ENCODE results near the gene LIPE.

LIPE gene

DNA sequence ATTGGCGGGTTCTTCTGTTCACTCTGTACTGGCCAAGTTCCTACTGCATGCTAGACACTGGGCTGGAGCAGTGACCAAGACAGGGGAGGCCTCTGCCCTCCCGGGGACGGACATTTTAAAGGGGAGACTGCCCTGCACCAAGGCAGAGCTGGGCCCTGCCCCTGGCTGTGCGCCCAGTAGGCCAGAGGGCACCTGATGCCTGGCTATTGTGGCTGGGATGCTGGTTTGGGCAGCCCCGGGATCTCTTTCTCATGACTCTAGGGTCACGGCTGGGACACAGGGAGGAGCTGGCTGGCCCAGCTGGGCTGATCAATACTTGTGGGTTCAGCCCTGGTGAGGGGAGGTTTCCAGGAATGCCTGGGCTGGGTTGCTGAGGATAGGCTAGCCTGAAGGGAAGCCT is 17.7 kb downstream of the LIPE start:
- no peak for DNase-seq

DNA sequence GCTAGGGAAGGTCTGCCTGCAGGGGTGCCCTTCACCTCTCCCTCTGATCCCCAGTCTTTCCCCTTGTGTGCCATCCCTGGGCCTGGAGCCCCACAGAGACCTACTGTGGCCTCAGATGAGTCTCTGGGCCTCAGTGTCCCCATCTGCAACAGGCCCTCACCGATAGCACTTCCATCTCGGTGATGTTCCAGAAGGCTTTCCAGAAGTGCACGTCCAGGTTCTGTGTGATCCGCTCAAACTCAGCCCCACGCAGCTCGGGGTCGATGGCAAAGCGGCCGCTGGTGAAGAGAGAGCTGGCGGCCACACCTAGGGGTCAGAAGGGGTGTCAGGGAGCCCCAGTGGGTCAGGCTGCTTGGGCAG is 19.4 kb downstream of the LIPE start:
- DNase-seq: no peak

DNA sequence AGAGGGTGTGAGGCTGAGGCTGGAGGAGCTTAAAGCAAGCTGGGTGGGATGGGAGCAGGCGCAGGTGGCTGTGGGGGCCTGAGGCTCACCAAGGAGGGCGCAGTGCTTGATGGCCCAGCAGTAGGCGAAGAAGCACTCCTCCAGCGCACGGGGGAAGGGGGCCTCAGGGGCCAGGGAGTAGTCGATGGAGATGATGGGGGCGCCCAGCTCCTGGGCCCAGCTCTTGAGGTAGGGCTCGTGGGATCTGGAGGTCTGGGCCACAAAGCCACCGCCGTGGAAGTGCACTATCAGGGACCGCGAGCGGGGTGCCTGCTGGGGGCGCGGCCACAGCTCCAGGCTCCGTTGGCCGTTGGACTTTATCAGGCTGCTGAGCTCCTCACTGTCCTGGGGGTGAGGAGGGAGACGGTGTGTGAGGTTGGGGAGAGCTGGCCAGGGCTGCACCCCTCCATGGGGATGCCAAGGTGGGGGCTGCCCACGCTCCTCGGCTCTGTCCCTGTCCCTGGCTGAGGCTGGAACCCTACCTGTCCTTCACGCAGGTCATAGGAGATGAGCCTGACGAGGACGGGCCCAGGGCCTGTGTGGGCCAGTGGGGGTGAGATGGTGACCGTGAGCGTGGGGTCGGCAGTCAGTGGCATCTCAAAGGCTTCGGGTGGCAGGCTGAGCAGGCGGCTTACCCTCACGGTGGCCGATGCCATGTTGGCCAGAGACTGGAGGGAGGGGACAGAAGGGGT is 19.9 kb downstream of the LIPE start:
- DNase-seq: no peak

DNA sequence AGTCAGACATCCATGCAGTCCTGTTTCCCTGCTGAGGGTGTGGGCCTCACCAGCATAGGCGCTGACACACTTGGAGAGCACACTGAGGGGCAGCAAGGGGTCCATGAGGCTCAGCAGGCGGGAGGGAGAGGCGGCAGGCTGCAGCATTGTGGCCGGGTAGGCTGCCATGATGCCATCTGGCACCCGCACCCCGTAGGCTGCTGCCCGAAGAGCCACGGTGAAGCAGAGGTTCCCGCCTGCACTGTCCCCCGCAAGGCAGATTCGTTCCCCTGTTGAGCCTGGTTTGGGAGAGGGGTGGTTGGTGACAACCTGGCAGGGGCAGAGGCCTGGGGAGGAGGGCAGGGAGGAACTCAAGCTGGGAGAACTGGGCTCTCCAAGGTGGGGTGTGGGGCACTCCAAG is 21.1 kb downstream of the LIPE start:
- no peak for DNase-seq

DNA sequence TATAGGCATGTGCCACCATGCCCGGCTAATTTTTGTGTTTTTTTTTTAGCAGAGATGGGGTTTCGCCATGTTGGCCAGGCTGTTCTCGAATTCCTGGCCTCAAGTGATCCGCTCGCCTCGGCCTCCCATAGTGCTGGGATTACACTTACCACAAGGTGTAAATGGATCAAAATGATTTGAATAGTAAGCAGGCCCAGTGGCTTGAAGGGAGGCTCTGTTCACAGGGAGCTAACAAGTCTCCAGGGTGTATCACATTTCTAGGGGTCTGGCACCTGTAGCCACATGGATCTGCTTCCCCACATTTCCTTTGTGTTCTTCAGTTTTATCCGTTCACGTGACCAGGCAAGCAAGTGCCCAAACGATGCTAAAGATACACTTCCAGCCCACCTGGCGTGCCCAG is 23.6 kb downstream of the LIPE start:
- DNase-seq: no peak

DNA sequence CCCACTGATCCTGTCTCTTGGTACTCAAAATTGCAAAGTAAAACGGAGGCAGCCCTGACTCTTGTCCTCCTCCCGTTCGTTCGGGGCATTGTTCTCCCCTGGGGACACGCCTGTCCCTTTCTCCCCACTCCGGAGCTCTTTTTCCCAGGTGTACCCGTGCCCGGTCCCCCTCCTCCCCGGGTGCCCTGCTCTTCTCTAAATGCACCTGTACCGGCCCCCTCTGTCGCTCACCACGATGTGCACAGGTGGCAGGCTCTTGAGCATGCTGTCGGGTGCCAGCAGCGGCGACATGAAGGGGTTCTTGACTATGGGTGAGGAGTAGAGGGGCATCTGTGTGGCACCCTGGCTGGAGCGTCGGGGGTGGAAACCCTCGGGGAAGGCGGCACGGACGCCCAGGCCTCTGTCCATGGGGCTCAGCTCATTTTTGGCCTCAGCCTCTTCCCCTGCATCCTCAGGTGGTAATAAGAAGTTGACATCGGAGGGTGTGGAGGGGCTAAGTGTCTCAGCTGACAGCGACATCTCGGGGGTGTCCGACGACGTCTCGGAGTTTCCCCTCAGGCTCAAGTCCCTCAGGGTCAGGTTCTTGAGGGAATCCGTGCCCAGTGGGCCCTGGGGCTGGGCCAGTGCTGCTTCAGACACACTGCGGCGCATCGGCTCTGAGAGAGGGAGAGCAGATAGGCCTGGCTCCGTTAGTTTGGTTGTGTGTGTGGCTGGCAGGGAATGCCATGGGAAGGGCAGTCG is 24.6 kb downstream of the LIPE start:
- DNase-seq: no peak

DNA sequence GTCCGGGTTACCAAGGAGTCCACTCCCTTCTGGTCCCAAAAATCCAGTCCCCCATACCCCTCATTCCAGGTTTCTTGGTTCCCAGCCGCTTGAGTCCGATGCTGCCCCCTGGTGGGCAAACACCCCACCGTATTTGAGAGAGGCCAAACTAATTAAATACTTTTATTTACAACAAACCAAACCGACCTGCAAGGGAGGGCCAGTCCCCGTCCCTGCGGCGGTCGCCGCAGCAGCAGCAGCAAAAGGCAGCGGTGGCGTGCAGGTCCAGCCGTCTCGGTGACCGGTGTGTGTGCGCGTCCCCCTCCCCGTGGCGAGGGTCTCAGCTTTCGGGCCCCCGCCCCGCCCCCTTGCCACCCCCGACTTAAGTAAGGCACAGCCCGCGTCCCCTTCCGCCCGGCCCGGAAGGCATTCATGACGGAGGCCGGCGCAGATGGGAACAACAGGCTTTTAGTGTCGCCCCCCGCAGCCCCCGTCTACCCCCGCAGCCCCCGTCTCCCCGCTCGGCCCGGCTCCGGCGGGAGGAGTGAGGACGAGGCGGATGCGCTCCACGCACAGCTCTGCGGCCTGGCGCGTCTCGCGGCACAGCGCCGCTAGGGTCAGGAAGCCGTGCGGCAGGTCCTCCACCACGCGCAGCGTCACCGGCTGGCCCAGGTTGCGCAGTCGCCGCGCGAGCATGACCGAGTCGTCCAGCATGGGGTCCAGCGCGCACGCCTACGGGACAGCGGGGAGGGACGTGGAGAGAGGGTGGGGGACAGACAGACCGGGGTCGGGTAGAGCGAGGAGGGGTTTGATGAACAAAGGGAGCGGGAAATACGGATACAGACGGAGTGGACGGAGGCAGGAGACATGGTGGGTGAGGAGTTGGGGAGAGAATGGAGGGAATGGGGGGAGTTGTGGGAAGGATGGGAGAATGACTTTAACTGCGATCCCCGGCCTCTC is 25.6 kb downstream of the LIPE start:
- peak; percentile 43 for DNase-seq

DNA sequence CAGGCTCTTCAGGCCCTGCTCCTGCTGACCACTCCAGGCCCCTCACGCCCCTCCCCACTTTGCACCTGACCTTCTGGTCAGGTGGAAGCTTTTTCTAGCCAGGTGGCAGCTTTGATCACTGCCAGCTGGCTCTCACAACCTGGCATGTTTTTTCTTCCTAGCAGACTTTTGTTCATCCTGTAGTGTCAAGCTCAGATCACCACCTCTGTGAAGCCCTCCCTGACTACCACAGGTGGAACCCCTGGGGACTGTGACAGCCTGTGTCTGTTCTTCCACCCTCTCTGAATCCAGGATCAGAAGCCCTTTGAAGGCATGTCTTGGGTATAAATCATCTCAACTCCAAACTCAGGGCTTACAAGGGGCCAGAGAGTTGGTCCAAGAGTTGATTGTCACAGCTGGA is 26.8 kb downstream of the LIPE start:
- no peak for DNase-seq

DNA sequence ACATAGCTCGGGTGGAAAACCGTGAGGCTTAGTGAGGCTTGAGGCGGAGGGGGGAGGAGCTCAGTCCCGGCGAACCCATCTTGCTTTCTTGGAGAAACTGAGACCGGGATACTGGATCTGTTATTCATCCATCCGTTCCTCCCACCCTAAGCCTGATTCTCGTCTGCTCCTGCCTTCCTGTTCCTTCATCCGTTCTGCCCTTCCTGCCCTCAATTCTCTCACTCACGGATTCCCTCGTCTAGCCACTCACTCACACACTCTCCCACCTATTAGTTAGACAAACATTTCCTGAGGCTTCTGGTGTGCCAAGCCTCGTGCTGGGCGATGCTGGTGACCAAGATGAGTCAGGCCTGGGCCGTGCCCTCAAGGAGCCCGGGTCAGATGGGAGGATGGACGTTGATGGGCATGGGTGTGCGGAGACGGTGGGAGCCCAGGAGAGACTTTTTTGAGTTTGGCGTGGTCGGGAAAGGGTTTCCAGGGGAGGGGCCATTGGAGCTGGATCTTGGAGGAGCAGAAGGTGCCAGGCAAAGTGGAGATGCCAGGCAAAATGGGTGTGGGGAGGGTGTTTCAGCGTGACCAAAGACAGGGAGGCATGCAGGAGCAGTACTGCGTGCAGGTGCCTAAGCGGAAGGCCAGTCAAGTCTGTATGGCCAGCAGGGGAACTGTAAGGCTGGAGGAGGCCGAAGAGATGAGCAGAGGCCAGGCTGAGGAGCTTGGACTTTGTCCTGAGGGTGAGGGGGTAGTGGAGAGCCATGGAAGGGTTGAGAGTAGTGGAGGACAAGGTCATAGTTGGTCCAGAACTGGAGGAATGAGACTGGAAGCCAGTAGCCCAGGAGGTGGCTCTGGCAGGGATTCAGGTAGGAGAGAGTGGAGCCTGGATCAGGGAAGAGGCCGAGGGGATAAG is 29.7 kb downstream of the LIPE start:
- peak in 1 of 2 donors; percentile 17 for DNase-seq

DNA sequence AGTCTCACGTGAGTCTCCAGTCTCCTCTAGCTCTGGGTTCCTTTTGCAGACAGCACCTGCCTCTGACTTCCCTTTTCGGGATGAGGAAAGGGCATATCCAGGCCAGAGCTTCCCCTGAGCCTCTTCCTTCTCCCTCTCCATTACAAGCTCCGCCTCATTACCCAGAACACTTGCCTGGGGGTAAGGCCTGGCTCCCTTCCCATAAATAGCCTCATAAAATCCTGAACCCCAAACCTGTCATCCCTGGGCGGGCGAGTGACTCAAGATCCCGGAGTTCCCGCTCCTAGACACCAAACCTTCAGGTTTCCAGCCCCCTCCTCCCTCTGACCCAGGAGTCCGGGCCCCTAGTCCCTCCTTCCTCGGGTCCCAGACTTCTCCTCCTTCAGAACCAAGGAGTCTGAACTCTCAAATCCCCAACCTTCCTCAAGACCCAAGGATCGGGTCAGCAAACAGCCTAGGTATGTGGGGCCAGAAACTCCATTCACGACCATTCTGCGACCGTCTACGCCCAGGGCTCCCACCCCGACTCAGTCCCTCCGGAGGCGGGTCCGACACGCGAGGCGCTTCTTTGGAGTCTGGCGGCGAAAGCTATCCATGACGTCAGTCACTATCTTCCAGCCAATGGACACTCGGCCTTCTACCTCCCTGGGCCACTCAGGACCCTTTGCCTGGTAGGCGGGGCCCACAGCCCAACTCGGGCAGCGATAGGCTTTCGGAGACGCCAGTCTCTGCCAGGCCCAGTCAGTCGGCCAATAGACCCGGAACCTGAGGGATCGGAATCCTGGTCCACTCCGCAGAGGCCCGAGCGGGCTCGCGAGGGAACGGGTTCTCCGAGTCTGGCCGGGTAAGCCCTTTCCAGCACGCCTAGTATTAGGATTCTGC is 30.6 kb downstream of the LIPE start:
- DNase-seq: peak; percentile 82 to 92

DNA sequence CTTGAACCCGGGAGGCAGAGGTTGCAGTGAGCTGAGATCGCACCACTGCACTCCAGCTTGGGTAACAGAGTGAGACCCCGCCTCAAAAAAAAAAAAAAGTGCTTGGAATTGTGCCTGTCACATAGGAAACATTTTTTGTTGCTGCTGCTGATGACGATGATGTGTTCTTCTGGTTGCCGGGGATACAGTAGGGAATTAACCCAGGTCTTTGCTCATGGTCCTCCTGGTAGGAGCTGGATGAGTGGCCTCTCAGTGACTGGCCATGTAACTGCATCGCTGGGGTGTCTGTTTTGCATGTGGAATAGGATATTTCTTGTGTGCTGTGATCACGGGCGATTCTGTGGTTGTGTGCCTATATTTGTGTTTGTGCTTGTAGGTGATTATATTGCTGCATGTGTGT is 32.4 kb downstream of the LIPE start:
- DNase-seq: no peak

DNA sequence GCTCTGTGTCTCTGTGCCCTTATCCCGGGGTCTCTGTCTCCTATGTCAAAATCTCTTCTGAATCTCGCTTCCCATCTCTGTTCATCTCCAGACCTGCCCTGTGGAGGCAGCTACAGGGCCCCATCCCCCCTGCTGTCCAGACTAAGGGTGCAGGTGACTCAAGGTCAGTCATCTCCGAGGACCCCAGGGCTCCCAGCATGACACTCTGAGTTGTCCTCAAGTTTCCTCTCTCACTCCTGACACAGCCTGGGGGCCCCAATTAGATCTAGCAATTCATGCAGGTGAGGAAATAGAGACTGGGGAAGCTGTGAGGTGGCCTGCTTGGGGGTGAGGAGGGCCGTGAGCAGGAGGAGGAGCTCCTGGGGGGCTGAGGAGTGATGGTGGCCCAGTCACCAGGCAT is 35.0 kb downstream of the LIPE start:
- DNase-seq: no peak

DNA sequence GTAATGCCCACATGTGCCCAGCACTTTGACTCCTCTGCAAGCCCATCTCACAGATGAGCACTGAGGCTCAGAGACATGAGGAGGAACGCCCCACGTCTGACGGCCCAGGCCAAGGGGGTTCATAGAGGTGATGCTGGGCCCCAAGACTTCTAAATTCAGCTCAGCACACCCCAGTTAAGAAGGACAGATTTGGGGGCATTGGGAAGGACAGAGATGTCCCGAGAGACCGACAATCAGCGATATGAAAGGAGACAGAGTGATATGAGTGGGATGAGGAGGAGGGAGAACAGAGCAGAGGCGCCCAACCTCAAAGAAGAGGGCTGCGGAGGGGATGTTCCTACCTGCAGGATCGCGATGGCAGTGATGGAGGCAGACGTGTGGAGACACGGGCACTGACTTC is 37.3 kb downstream of the LIPE start, which contains the start of gene CNFN:
Gene CNFN (minus strand): TSS at position 399 of the 400 bp plus-strand sequence. CDS start 1,260 bp downstream, outside the sequence.
- DNase-seq: no peak

DNA sequence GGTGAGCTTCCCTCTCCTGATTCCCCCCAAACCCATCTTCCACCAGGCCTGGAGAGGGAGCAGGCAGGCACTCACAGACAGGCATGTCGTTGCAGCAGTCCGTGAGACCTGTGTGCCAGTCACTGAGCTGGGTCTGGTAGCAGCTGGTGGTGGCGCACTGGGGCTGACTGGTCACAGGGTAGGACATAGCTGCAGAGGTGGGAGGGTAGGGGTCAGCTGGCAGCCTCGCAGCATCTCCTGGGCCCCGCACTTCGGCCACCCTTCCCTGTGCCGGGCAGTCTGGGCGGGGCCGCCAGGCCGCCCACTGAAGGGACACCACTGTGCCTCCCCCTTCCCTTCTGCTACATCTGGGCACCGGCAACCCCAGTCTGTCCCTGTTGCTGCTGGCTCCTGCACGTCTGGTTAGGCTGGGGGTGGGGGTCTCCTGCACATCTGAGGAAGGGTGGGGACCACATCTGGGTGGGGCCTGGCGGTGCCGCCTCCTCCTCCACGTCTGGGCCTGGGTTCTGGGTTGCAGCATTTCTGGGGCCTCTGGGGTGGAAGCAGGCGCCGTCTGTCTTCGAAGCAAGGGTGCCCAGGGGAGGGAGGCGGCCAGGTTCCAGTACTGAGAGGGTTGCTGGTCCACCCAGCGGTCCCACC is 38.2 kb downstream of the LIPE start:
- DNase-seq: no peak

DNA sequence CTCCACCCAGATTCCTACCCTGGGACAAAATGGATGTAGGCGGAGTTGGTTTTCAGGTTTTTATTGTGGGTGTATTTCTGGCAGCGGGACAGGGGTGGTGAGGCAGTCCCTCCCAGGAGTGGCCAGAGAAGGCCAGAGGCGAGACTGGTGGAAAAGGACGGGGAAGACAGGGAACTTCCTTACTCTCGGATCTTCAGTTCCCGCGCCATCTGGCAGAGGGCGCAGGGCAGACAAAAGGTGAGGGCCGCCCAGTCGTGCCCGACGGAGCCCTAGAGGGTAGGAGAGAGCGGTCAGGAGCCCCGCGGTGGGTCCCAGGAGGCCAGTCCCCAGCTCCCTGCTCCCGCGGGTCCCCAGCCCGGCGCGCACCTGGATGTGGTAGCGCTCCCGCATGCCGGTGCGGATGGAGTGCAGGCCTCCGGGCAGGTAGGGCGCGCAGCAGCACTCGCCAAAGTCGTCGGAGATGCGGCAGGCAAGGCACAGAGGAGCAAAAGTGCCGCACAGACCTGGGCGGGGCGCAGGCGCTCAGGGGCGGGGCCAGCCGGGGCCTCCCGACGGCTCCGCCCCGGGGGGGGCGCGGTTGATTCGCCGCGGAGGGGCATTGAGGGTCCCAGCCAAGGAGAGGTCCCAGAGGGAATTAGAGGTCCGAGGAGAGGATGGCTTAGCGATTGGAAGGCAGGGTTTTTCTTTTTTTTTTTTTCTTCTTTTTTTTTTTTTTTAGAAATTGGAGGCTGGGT is 40.0 kb downstream of the LIPE start:
- peak; percentile 29 to 58 for DNase-seq

DNA sequence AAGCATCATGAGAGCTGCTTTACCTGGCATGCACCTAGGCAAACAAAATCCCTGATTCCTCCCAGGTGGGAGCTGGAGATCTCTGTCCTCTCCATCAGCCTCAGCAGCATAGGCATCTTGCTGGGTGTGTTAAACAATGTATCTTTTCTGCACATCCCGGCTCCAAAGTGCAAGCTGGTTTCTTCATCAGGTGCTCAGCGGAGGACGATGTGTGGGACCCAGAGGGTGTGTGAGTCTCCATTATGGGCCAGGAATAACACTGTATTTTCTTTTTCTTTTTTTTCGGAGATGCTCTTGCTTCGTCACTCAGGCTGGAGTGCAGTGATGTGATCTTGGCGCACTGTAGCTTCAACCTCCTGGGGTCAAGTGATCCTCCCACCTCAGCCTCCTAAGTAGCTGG is 47.0 kb downstream of the LIPE start:
- DNase-seq: no peak

DNA sequence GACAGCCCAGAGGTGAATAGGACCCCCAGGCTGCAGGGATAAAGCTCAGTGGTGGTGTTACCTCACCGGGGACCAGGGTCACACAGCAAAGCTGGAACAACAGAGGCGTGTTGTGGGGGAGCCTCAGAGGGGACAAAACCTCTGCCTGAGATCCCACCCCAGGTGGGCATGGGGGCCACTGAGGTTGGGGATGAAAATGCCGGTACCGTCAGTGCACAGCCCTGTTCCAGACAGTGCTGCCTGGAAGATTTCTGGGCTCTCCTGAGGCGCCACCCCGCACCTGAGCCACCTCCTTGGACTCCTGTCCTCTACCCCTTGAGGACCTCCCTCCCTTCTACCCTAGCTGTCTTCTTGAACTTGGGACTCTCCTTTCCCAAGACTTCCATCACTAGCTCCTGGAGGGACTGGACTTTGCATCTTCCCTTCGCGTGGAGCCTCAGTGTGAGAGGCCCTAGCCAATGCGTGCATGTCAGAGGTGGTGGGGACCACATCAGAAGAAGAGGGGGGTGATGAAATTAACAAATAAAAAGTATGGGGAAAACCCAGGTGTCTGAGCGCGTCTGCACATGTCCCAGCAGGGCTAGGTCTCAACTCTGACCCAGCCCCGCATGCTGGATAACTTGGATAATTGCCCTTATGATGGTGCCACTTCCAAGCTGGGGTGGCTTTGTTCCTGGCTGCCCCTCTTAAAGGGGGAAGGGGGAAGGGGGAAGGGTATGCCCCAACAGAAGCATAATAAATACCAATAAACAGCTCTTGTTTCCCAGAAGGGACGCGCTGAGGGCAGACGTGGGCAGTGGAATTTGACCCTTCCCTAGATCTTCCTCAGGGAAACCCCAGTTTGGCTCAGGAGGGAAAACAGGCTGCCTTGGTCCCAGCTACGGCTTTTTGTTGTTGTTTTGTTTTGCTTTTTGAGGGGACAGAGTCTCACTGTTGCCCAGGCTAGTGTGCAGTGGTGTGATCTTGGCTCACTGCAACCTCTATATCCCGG is 48.7 kb downstream of the LIPE start:
- no peak for DNase-seq

DNA sequence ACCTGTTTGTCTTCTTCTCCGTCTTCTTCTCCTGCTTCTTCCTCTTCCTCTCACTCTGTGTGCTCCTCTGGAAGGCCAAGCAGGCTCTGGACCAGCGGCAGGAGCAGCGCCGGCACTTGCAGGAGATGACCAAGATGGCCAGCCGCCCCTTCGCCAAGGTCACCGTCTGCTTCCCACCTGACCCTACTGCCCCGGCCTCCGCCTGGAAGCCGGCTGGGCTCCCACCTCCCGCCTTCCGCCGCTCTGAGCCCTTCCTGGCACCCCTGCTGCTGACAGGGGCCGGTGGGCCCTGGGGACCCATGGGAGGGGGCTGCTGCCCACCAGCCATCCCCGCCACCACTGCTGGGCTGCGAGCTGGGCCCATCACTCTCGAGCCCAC is 51.0 kb downstream of the LIPE start:
- DNase-seq: no peak
